Measurements from ENCODE around the gene H6PD. TPM values are rescaled to one million over a fixed set of nuclear protein-coding genes. Genes with fewer than 3 reads are reported as not detected.

H6PD gene
- total and polyA plus RNA-seq, 9 of the 15 experiments (the other 6 are each of a cell fraction or from before 2014, with no cell fraction given) = 0.04 to 2.5 (median 0.95) TPM

- no peak for TF ChIP-seq ZNF766 (CRISPR knock-in tag; conservative IDR thresholded peaks at IDR 0.05)
- no peak for TF ChIP-seq ZNF347 (CRISPR knock-in tag; IDR thresholded peaks at IDR 0.05; ENCODE audit: low read depth)
- no peak for TF ChIP-seq DMBX1 (CRISPR knock-in tag; IDR thresholded peaks at IDR 0.05; ENCODE audit: borderline replicate concordance)
- TF ChIP-seq LEF1 (IDR thresholded peaks at IDR 0.05) = no peak
- no peak for TF ChIP-seq ARID1B (IDR thresholded peaks at IDR 0.05)
- TF ChIP-seq TSC22D4 (tag; IDR thresholded peaks at IDR 0.05) = no peak
- no peak for TF ChIP-seq NCOA1 (IDR thresholded peaks at IDR 0.05; ENCODE audit: low read depth)
- peak in 1 of 2 experiments; percentile 70; a peak in 1 of 4 replicates for TF ChIP-seq FOXA3 (CRISPR knock-in tag; conservative IDR thresholded peaks at IDR 0.05 in 1 of 2, IDR thresholded peaks at IDR 0.05 in 1 of 2)
Measured at GRCh38 chr1:9194024-9194423, 40.5 kb upstream of the H6PD start (continued).

DNA sequence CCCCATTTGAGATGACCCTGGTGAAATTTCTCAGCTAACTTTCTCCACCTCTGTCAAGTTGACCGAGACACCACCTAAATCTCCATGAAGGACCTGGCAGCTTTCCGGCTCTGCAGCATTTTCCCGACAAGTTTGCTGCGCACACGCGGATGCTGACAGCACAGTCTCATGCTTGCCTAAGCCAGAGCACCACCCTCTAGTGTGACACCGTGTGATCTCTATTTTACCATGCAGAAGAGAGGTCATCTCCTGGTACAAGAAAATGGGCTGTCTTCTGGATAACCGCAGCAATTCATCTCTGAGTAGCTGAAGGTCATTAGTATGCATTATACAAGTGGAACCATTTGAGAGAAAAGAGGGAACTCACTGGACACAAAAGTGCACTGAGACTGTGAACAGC is 38.9 kb upstream of the H6PD start:
- ChIA-PET CTCF (ENCODE audit: low intra/inter-chr PET ratio) (interaction anchor here (0.7 to 3.0 kb wide), 4 partner anchors 9 to 85 kb away, joined by 3 to 37 read pairs (median 15); partner anchors contain the start of gene GPR157), POLR2A (interaction anchor here (0.6 kb wide), 1 partner anchor 52 kb away, joined by 3 read pairs; no protein-coding TSS in a partner anchor)
- Histone ChIP-seq H4K20me1 (replicated peaks; ENCODE audit: control insufficient read depth, insufficient read depth, low read length) (peaks cover 24% of the 10 kb centered on the region), H3K4me3 (no peak overlapping the region), H3K9ac (ENCODE audit: insufficient read depth in 1 of 2, low read depth in 2 of 2, low read length in 2 of 2) (no peak overlapping the region), H3K4me1 (replicated peaks in 1 of 2; ENCODE audit: control insufficient read depth in 2 of 2, insufficient read depth in 2 of 2, low read length in 2 of 2) (peaks cover 0 to 3% of the 10 kb centered on the region in 2 experiments; a peak in 1 of 5 replicates), H2AFZ (ENCODE audit: low read depth, low read length) (no peak overlapping the region), H3K27ac (ENCODE audit: extremely low read depth, low read depth, low read length) (no peak overlapping the region), H3K9me3 (replicated peaks; ENCODE audit: control insufficient read depth, insufficient read depth, low read depth, low read length) (no peaks in the 10 kb centered on the region), H3K4me2 (ENCODE audit: insufficient read depth, low read length) (no peak overlapping the region), H3K36me3 (ENCODE audit: control insufficient read depth, insufficient read depth, low read length) (no peaks in the 10 kb centered on the region), H3K9me1 (ENCODE audit: control insufficient read depth, insufficient read depth, low read length) (no peaks in the 10 kb centered on the region), H3K79me2 (ENCODE audit: control insufficient read depth, insufficient read depth, low read length) (no peaks in the 10 kb centered on the region), H3K27me3 (ENCODE audit: control insufficient read depth in 2 of 2, insufficient read depth in 2 of 2, low read length in 2 of 2) (peaks cover 53 to 76% of the 10 kb centered on the region in 2 experiments)
- 24% methylated on average over 8 of the region's 8 CpGs for WGBS (ENCODE audit: insufficient coverage, low coverage, missing lambda C conversion rate)
- DNase-seq (ENCODE audit: extremely low read depth in 1 of 4, low spot score in 3 of 4) (no peak), ATAC-seq (no peak), FAIRE-seq (peak; percentile 48)
- TF ChIP-seq NELFE (IDR thresholded peaks at IDR 0.05; ENCODE audit: insufficient read depth, insufficient read length) = no peak
- no peak for TF ChIP-seq CCNT2 (IDR thresholded peaks at IDR 0.05; ENCODE audit: borderline replicate concordance, extremely low read depth, insufficient read length, low read depth, low read length)
- no peak for TF ChIP-seq ZNF184 (CRISPR knock-in tag; IDR thresholded peaks at IDR 0.05)
- TF ChIP-seq, protein P1, sequence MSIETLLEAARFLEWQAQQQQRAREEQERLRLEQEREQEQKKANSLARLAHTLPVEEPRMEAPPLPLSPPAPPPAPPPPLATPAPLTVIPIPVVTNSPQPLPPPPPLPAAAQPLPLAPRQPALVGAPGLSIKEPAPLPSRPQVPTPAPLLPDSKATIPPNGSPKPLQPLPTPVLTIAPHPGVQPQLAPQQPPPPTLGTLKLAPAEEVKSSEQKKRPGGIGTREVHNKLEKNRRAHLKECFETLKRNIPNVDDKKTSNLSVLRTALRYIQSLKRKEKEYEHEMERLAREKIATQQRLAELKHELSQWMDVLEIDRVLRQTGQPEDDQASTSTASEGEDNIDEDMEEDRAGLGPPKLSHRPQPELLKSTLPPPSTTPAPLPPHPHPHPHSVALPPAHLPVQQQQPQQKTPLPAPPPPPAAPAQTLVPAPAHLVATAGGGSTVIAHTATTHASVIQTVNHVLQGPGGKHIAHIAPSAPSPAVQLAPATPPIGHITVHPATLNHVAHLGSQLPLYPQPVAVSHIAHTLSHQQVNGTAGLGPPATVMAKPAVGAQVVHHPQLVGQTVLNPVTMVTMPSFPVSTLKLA (conservative IDR thresholded peaks at IDR 0.05) = no peak
- TF ChIP-seq, protein P2, sequence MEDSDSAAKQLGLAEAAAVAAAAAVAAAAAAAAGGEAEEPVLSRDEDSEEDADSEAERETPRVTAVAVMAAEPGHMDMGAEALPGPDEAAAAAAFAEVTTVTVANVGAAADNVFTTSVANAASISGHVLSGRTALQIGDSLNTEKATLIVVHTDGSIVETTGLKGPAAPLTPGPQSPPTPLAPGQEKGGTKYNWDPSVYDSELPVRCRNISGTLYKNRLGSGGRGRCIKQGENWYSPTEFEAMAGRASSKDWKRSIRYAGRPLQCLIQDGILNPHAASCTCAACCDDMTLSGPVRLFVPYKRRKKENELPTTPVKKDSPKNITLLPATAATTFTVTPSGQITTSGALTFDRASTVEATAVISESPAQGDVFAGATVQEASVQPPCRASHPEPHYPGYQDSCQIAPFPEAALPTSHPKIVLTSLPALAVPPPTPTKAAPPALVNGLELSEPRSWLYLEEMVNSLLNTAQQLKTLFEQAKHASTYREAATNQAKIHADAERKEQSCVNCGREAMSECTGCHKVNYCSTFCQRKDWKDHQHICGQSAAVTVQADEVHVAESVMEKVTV (CRISPR knock-in tag; IDR thresholded peaks at IDR 0.05) = no peak
- no peak for TF ChIP-seq TCF3 (CRISPR knock-in tag; IDR thresholded peaks at IDR 0.05)
- no peak for TF ChIP-seq POU5F1 (IDR thresholded peaks at IDR 0.05; ENCODE audit: borderline replicate concordance, low read depth, low read length, partially characterized antibody)
- no peak for TF ChIP-seq LARP7 (IDR thresholded peaks at IDR 0.05)
- in situ Hi-C loops (cut with MboI) (loop anchor here (5.0 to 10.0 kb wide), 3 partner anchors 48 to 181 kb away; no protein-coding TSS in a partner anchor), intact Hi-C loops (cut with micrococcal nuclease) (loop anchor here (1.0 to 5.0 kb wide), 4 partner anchors 53 to 278 kb away; no protein-coding TSS in a partner anchor)
- no TSS peak for BruUV-seq (replicated peaks)
